ENCODE results near the gene TEPSIN. TPM values are rescaled to one million over a fixed set of nuclear protein-coding genes. Genes with fewer than 3 reads are reported as not detected.
A peak's percentile ranks its signal among the peaks of the same experiment; 100 is the strongest.

TEPSIN gene
- total RNA-seq, 2 experiments from 2014 or later: 55.0 to 55.4 TPM

DNA sequence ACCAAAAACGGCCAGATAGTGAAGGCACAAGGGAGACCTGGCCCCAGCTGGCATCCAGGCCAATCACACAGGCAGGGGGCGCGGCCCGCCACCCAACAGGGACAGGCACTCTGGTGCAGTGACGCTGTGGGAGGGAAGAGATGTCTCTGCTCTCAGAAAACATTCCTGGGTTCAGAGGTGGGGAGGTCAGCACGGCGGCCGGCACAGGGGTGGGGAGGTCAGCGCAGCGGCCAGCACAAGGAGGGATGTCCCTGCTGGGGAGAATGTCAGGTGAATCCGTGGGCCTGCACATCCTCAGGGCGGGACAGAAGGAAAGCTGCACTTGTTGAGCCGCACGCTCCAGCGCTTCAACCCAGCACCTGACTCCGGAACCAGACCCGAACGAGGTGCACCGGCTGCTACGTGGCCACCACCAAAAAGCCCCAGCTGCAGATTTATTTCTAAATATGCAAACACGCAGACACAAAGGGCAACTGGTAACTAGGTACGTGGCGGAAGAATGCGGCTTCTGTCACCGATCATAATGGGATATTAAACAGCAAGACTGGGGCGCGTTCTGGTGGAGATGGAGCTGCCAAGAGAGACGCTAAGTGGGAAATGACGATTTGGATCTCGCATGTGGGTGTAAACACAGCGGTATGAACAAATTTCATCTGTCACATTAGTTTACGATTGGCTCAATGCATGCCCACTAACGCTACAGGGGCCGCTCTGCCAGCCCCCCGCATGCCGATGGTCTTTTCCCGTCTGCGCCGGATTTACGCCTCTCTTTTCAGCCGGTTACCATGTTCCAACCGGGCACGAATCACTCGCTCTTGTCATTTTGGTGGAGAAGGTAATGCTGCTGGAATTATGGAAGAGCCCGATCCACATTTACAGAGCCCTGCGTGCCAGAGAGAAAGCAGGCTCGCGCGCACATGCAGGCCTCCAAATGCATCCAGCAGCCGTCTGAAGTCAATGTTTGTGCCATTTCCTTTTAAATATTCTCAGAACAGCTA is 40.7 kb upstream of the TEPSIN start:
- ChIA-PET POLR2A (interaction anchor here (1.0 to 2.0 kb wide), 2 partner anchors 16 to 229 kb away, joined by 4 to 7 read pairs; partner anchors contain the start of gene SLC38A10), CTCF (interaction anchor here (1.6 kb wide), 1 partner anchor 205 kb away, joined by 4 read pairs; no protein-coding TSS in a partner anchor)
- H3K9me3 Mint-ChIP-seq: no peaks in the 10 kb centered on the region
- no peaks in the 10 kb centered on the region for H3K27me3 Mint-ChIP-seq
- H3K27ac Mint-ChIP-seq: no peak overlapping the region
- H3K4me1 Mint-ChIP-seq: peaks cover 6% of the 10 kb centered on the region
- no peak for DNase-seq
- peaks cover 44% of the 10 kb centered on the region for H3K36me3 Mint-ChIP-seq (ENCODE audit: low read depth)
- H3K4me3 Mint-ChIP-seq: no peak overlapping the region

DNA sequence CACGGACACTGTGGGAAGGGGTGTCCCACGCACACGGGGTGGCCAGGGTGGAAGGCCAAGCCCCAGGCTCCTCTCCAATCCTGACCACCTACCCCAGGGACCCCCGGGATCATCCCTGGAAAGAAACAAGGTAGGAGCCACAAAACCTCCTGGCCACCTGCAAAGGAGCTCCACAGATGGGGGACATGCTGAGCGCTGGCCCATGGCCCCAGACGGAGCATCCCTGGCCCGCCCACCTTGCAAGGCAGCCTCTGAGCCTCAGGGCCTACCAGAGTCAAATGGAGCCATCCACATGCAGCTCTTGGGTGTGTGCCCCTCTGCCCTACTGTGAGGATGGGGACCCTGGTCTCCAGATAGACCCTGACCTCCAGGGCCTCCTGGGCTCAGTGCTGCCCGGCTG is 40.0 kb upstream of the TEPSIN start:
- H3K27me3 Mint-ChIP-seq: no peaks in the 10 kb centered on the region
- H3K27ac Mint-ChIP-seq: no peak overlapping the region
- POLR2A ChIA-PET: interaction anchor here (1.0 to 2.0 kb wide), 3 partner anchors 16 to 230 kb away, joined by 3 to 7 read pairs (median 4); partner anchors contain the start of genes NDUFAF8, SLC38A10 and TEPSIN
- H3K4me1 Mint-ChIP-seq: peaks cover 1% of the 10 kb centered on the region
- H3K36me3 Mint-ChIP-seq (ENCODE audit: low read depth): peaks cover 39% of the 10 kb centered on the region
- DNase-seq: no peak
- no peak overlapping the region for H3K4me3 Mint-ChIP-seq
- no peaks in the 10 kb centered on the region for H3K9me3 Mint-ChIP-seq
- CTCF ChIA-PET: interaction anchor here (1.6 kb wide), 1 partner anchor 206 kb away, joined by 4 read pairs; no protein-coding TSS in a partner anchor

DNA sequence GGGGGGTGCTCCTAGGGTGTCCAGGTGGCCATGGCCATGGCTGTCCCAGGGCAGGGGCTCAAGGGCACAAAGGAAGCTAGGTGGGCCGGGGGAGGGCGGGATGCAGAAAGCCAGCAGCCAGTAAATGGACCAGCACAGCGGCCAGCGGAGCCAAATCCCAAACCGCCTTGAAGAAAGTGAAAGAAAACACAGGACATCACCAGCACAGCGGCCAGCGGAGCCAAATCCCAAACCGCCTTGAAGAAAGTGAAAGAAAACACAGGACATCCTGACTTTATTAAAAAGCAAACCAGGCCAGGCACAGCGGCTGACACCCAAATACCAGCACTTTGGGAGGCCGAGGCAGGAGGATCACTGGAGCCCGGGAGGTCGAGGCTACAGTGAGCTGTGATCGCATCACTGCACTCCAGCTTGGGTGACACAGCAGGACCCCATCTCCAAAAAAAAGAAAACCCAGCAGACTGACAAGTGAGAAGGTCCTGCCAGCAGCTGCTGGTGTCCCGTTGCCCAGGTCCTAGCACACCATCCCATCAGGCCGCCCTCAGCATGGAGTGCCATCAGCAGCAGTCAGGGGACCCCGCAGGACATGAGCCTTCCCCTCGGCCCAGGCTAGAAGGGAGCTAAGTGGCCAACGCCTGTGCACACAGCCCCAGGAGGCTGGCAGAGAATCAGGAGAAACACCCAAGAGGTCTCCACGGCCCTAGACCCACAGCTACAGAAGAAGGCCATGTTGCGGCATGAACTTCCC is 39.3 kb upstream of the TEPSIN start:
- no peaks in the 10 kb centered on the region for H3K9me3 Mint-ChIP-seq
- peaks cover 1% of the 10 kb centered on the region for H3K4me1 Mint-ChIP-seq
- peaks cover 44% of the 10 kb centered on the region for H3K36me3 Mint-ChIP-seq (ENCODE audit: low read depth)
- H3K27me3 Mint-ChIP-seq: no peaks in the 10 kb centered on the region
- no peak overlapping the region for H3K27ac Mint-ChIP-seq
- no peak for DNase-seq
- ChIA-PET CTCF (no interaction called here), POLR2A (interaction anchor here (1.0 to 2.0 kb wide), 3 partner anchors 17 to 230 kb away, joined by 3 to 7 read pairs (median 4); partner anchors contain the start of genes NDUFAF8, SLC38A10 and TEPSIN)
- H3K4me3 Mint-ChIP-seq: no peak overlapping the region

DNA sequence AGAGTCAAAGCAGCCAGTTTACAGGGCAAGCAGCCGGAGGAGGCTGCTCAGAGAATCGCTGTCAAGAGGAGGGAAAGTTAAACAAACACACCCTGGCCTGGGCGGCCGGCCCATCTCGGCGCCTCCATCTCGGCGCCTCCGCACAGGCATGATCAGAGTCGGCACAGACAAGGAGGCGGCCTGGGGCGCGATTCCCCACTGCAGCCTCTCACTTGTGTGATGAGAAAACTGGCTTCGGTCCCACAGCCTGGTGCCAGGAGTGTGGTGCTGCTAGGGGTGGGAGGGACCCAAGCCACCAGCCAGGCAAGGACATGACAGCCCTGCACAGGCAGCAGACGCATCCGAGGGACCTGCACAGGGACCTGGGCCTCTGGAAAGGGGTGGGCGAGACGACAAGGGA is 38.6 kb upstream of the TEPSIN start:
- Mint-ChIP-seq H3K9me3 (no peaks in the 10 kb centered on the region), H3K4me1 (peaks cover 4% of the 10 kb centered on the region), H3K36me3 (ENCODE audit: low read depth) (peaks cover 47% of the 10 kb centered on the region), H3K4me3 (no peak overlapping the region), H3K27me3 (no peaks in the 10 kb centered on the region), H3K27ac (no peak overlapping the region)
- POLR2A ChIA-PET: no interaction called here
- DNase-seq: no peak
- CTCF ChIA-PET: no interaction called here

DNA sequence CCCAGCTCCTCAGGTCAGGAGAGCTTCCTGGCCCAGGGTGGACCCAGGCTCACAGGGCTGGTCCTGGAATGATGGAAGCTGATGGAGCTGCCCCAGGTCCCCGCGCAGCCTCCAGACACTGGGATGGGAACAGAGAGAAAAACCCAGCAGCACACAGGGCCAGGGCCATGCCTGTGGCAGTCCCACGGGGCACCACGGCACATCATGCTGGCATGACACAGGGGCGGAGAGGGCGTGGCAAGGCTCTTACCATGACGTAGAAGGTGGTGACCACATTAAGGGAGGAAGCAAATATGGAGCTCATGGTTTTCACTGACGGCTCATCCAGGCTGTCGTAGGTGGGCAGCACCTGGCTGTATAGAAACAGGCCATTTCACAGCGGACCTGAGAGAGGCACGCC is 37.9 kb upstream of the TEPSIN start:
- no peak overlapping the region for H3K4me3 Mint-ChIP-seq

DNA sequence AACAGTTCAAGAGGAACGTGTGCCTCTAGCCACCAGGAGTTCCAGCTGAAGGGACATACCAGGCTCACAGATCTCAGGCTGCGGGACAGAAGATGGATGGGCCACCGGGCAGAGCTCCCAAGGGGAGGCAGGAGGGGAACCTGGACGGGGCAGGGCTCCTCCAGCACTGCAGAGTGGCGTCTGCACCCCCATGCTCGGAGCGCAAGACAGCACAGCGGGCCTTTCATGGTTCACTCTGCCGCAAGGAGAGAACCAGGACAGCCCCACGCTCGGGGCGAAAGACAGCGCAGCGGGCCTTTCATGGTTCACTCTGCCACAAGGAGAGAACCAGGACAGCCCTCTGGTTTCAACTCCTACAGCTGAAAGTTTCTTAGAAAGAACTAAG is 35.6 kb upstream of the TEPSIN start:
- ChIA-PET POLR2A (no interaction called here), CTCF (no interaction called here)
- Mint-ChIP-seq H3K36me3 (ENCODE audit: low read depth) (peaks cover 51% of the 10 kb centered on the region), H3K27ac (no peak overlapping the region), H3K9me3 (no peaks in the 10 kb centered on the region), H3K27me3 (no peaks in the 10 kb centered on the region), H3K4me3 (no peak overlapping the region), H3K4me1 (peaks cover 4% of the 10 kb centered on the region)
- no peak for DNase-seq

More for the DNA sequence above, 37.9 kb upstream of the TEPSIN start:
- H3K36me3 Mint-ChIP-seq (ENCODE audit: low read depth): peaks cover 49% of the 10 kb centered on the region
- H3K4me1 Mint-ChIP-seq: peaks cover 4% of the 10 kb centered on the region
- no peak for DNase-seq
- no peak overlapping the region for H3K27ac Mint-ChIP-seq
- no peaks in the 10 kb centered on the region for H3K27me3 Mint-ChIP-seq
- ChIA-PET POLR2A (no interaction called here), CTCF (no interaction called here)
- no peaks in the 10 kb centered on the region for H3K9me3 Mint-ChIP-seq

DNA sequence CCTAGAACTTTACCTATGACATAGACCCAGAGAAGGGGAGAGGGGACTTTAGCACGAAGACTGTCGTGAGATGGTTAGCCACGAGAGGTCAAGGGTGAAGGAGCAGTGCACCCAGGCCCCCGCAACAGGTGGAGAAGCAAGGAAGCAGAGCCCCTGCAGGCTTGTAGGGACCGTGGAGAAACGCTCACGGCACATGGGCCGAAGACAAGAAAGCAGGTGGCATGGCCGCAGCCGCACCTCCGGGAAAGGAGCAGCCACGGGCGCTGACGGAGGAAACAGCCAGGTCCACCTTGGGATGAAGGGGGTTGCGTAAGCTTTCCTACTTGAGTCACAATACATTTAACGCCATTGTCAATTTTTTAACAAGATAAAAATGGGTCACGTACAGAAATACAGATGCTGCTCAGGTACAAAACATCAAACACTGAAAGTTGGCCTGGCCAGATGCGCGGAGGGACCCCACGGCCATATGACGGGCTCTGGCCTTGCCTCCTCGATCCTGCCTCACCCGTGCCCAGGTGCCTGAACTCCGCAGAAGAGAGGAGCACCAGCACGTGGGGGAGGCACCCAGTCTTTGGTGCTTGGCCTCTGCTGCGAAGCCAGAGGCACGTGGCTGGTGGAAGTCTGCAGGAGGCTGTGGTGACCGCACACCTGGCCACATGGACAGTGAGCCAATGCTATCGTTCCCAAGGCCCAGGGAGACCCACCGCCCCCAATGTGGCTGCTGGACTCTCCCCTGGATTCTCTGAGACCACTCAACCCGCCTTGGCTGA is 35.0 kb upstream of the TEPSIN start:
- no peaks in the 10 kb centered on the region for H3K27me3 Mint-ChIP-seq
- H3K36me3 Mint-ChIP-seq (ENCODE audit: low read depth): peaks cover 52% of the 10 kb centered on the region
- ChIA-PET CTCF (no interaction called here), POLR2A (no interaction called here)
- H3K27ac Mint-ChIP-seq: no peak overlapping the region
- H3K4me1 Mint-ChIP-seq: peaks cover 4% of the 10 kb centered on the region
- H3K4me3 Mint-ChIP-seq: no peak overlapping the region
- DNase-seq: no peak
- H3K9me3 Mint-ChIP-seq: no peaks in the 10 kb centered on the region

DNA sequence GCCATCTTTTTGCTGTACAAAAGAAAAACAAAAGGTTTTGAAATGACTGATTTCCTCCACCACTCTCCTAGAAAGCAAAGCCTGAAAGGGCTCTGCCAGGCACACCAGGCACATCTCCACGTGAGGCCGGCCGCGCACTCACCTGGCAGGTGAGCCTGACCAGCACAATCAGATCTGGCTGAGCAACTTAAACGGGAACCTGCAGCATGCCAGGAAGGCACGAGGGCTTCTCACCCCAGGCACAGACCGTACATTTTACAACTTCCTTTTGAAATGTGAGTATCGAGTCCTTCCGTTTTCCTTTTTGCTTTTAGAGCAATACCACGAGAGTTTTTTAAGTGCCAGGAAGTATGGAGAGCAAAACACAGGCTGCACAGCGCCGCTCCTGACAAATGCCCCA is 33.8 kb upstream of the TEPSIN start:
- ChIA-PET POLR2A (no interaction called here), CTCF (no interaction called here)
- Mint-ChIP-seq H3K4me1 (peaks cover 4% of the 10 kb centered on the region), H3K4me3 (no peak overlapping the region), H3K27ac (peak overlapping the region; percentile 34), H3K27me3 (no peaks in the 10 kb centered on the region), H3K9me3 (no peaks in the 10 kb centered on the region), H3K36me3 (ENCODE audit: low read depth) (peaks cover 55% of the 10 kb centered on the region)
- no peak for DNase-seq

DNA sequence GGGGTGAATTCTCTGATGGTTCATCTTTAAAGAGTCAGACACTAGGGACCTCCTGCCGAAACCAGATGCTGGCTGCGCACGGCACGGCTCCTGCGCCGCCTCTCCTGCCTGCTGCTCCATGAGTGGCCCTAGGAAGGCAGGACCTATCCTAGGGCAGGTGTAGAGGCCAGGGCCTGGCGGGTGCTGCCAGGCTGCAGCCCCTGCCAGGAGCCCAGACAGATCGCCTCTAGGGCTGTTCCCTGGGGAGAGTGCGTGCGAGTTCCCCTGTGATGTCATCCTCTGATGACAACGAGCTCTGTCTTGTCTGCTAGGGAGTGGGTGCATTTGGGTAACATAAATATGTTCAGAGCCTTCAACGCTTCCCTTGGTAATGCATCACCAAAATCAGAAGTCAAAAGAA is 32.4 kb upstream of the TEPSIN start:
- CTCF ChIA-PET: interaction anchor here (0.6 kb wide), 1 partner anchor 60 kb away, joined by 4 read pairs; no protein-coding TSS in a partner anchor
- POLR2A ChIA-PET: no interaction called here
- no peaks in the 10 kb centered on the region for H3K27me3 Mint-ChIP-seq
- H3K27ac Mint-ChIP-seq: no peak overlapping the region
- H3K36me3 Mint-ChIP-seq (ENCODE audit: low read depth): peaks cover 49% of the 10 kb centered on the region
- no peaks in the 10 kb centered on the region for H3K9me3 Mint-ChIP-seq
- no peak overlapping the region for H3K4me3 Mint-ChIP-seq
- peaks cover 4% of the 10 kb centered on the region for H3K4me1 Mint-ChIP-seq
- no peak for DNase-seq

DNA sequence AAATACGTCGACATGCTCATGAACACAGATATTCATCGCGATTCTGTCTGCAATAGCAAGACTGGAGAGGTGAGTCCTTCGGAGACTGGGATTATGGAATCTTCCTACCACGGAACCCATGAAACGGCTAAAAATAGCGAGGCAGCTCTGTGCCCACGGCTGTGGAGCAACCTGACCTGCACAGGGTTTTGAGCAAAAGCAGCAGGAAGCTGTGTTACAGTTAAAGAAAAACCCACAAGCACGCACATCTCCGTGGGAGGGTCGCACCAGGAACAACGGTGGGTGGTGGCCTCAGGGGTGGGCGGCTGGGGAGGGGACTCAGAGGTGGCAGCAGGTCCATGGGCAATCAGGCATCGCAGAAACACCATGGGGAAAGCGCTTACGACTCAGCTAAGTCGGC is 31.4 kb upstream of the TEPSIN start:
- Mint-ChIP-seq H3K27ac (no peak overlapping the region), H3K4me1 (peaks cover 6% of the 10 kb centered on the region), H3K9me3 (no peaks in the 10 kb centered on the region), H3K36me3 (ENCODE audit: low read depth) (peaks cover 51% of the 10 kb centered on the region), H3K4me3 (no peak overlapping the region), H3K27me3 (no peaks in the 10 kb centered on the region)
- DNase-seq: no peak
- POLR2A ChIA-PET: no interaction called here
- CTCF ChIA-PET: no interaction called here

DNA sequence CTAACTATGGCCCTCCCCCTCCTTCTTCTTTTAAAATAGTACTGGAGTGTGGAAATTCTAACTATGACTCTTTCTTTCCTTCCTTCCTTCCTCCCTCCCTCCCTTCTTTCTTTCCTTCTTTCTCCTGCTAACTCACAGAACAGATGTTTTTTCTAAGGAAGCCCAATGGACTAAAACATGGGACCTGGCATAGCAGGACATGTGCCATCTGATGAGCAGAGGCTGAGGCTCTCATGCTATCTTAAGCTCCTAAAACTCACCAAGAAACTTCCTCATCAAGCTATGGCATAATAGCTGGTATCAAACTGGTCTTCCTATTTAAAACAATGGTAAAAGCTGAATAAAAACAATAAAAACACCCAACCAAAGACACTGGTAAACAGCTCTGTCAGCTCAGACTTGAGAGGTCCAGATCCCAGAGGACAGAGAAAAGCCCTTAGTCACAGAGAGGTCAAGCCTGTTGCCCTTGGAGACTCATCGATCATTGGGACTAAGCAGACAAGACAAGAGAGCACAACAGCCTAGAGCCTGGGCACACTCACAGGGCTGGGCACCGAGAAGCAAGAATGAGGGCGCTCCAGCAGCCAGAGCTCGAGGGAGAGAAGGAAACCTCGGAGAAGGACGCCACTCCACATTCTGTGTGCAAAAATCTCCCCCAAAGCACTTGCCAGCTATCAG is 28.7 kb upstream of the TEPSIN start:
- DNase-seq: no peak
- CTCF ChIA-PET: interaction anchor here (1.0 kb wide), 1 partner anchor 15 kb away, joined by 3 read pairs; no protein-coding TSS in a partner anchor
- peaks cover 55% of the 10 kb centered on the region for H3K36me3 Mint-ChIP-seq (ENCODE audit: low read depth)
- no peak overlapping the region for H3K4me3 Mint-ChIP-seq
- H3K4me1 Mint-ChIP-seq: peaks cover 2% of the 10 kb centered on the region
- no peaks in the 10 kb centered on the region for H3K9me3 Mint-ChIP-seq
- H3K27ac Mint-ChIP-seq: no peak overlapping the region
- POLR2A ChIA-PET: no interaction called here
- no peaks in the 10 kb centered on the region for H3K27me3 Mint-ChIP-seq

DNA sequence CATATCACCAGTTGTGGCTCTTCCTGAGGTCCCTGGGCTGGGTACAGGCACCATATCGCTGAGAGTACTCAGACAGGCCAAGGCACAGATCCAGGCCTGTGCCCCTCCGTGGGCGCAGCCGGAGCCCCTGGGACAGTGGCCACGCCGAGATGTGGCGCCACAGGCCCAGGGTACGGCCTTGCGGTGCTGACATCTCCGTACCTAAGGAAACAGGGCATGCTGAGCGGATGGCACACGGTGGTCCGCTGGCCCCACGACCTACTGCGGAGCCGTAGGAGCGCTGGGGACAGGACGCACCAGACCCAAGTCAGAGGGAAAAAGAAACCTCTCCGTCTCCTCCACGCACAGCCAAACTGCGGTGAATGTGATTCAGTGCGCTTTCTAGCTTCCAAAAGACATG is 26.7 kb upstream of the TEPSIN start:
- no peak for DNase-seq
- Mint-ChIP-seq H3K9me3 (no peaks in the 10 kb centered on the region), H3K27me3 (no peaks in the 10 kb centered on the region), H3K36me3 (ENCODE audit: low read depth) (peaks cover 53% of the 10 kb centered on the region), H3K27ac (no peak overlapping the region), H3K4me1 (peaks cover 1% of the 10 kb centered on the region), H3K4me3 (no peak overlapping the region)
- POLR2A ChIA-PET: no interaction called here
- CTCF ChIA-PET: interaction anchor here (1.1 kb wide), 1 partner anchor 219 kb away, joined by 3 read pairs; no protein-coding TSS in a partner anchor

Data from activated CD4-positive, alpha-beta memory T cell treated with anti-CD3 and anti-CD28 coated beads, Interleukin-2, amount 10 ng/mL, durations not matched to agents 7 days and 5 days (primary cell).